Tibial artery (tissue), 4 donors: Measurements from ENCODE around the gene NSUN6.

Experiments used
- DNase-seq, 2 donors: peaks; one replicate each; pipeline ENCODE4 v3.0.0-alpha.2; 2019
- H3K27ac ChIP-seq, 2 donors: fragments of 200-600 bp; sonication (generic) in 1 of 2; 1 replicate in 1 of 2; 2 replicates in 1 of 2; pipeline ENCODE4 v1.5.1; 2018 to 2019; ENCODE audit warnings: mild to moderate bottlenecking in 1 of 2
- H3K27me3 ChIP-seq, 2 donors: fragments of 200-600 bp; sonication (generic) in 1 of 2; one replicate each; pipeline versions ENCODE4 v1.5.1 to v1.6.0; 2016 to 2019
- H3K36me3 ChIP-seq, 3 donors: fragments of 200-600 bp; sonication (generic) in 2 of 3; one replicate each; pipeline ENCODE4 v1.5.1; 2016 to 2019; ENCODE audit warnings: mild to moderate bottlenecking in 2 of 3
- H3K4me1 ChIP-seq, 4 donors: fragments of 200-600 bp; sonication (generic) in 2 of 4; 1 replicate in 3 of 4; 2 replicates in 1 of 4; pipeline ENCODE4 v1.5.1; 2016 to 2019
- H3K4me3 ChIP-seq, 2 donors: fragments of 200-600 bp; sonication (generic) in 1 of 2; 1 replicate in 1 of 2; 2 replicates in 1 of 2; pipeline ENCODE4 v1.5.1; 2018 to 2019; ENCODE audit warnings: mild to moderate bottlenecking in 2 of 2
- H3K9me3 ChIP-seq, 3 donors: fragments of 200-600 bp; sonication (generic) in 1 of 3; one replicate each; pipeline ENCODE4 v1.5.1; 2016 to 2019
- intact Hi-C: fragments of 100-400 bp; cut with DNase I; formaldehyde crosslinking; loops from one replicate; pipeline ENCODE4 v1.15.0; 2023; ENCODE audit warnings: low total_unique reads
- TF ChIP-seq, protein P1 (sequence below), 2 experiments: fragments of 200-600 bp in 1 of 2; fragments of 450-650 bp in 1 of 2; IDR thresholded peaks; one replicate each; pipeline ENCODE4 v1.5.1; 2017 to 2019; ENCODE audit warnings: antibody characterized with exemption in 2 of 2, mild to moderate bottlenecking in 1 of 2, moderate library complexity in 1 of 2

The NSUN6 gene

DNA sequence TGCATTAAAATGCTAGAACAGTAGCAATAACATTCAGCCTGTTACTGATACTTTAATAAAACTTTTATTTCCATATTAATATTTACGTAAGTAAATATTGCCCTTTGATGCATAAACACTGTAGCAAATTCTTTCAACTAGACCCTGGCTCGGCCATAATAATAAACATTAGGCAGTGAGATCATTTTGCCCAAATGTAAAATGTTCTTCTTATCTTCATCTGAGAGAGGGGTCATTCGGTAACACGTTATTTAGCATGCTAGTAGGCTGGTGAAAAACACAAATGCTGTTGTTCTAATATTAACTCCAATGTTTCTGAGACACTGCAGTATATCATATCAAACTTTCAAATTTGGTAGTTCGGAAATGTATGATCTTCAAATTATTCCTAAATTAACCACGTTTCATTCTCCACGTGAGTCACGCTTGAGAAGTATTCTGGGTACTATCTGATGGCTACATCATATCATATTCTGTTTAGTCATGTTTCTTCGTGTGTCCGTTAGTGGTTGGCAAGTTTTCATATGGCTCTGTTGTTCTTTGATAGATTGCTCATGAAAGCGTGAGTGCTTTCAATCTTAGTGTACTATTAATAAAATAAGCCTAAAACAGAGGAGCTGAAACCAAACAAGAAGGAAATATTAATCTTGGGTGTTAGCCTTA, 145.8 kb downstream of the NSUN6 start:
- Histone ChIP-seq H3K27me3 (no peaks in the 10 kb centered on the region), H3K27ac (no peak overlapping the region), H3K4me3 (no peak overlapping the region), H3K4me1 (peaks cover 0 to 15% (median 0%) of the 10 kb centered on the region in 4 donors), H3K36me3 (no peaks in the 10 kb centered on the region), H3K9me3 (no peaks in the 10 kb centered on the region)
- TF ChIP-seq, protein P1, sequence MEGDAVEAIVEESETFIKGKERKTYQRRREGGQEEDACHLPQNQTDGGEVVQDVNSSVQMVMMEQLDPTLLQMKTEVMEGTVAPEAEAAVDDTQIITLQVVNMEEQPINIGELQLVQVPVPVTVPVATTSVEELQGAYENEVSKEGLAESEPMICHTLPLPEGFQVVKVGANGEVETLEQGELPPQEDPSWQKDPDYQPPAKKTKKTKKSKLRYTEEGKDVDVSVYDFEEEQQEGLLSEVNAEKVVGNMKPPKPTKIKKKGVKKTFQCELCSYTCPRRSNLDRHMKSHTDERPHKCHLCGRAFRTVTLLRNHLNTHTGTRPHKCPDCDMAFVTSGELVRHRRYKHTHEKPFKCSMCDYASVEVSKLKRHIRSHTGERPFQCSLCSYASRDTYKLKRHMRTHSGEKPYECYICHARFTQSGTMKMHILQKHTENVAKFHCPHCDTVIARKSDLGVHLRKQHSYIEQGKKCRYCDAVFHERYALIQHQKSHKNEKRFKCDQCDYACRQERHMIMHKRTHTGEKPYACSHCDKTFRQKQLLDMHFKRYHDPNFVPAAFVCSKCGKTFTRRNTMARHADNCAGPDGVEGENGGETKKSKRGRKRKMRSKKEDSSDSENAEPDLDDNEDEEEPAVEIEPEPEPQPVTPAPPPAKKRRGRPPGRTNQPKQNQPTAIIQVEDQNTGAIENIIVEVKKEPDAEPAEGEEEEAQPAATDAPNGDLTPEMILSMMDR (IDR thresholded peaks at IDR 0.05), result no peak
- intact Hi-C loops, result no loop called here
- no peak for DNase-seq

DNA sequence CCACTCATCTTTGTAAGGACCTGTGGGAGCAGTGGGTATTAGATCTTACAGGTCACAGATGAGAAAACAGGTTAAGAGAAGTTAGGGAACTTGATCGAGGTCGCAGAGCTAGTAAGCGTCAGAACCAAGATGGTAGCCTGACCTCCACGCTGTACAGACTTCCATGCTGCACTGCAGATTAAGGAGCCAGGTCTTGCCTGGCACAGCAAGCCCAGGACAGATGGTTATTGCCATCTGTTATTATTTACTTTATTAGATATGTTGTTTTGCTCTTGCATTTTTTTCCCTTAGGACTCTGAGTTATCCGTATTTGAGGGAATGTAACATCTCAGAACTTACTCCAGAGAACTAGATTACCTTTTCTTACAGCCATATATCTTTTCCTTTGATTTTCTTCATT, 147.2 kb downstream of the NSUN6 start:
- DNase-seq, result no peak
- intact Hi-C loops, result no loop called here

DNA sequence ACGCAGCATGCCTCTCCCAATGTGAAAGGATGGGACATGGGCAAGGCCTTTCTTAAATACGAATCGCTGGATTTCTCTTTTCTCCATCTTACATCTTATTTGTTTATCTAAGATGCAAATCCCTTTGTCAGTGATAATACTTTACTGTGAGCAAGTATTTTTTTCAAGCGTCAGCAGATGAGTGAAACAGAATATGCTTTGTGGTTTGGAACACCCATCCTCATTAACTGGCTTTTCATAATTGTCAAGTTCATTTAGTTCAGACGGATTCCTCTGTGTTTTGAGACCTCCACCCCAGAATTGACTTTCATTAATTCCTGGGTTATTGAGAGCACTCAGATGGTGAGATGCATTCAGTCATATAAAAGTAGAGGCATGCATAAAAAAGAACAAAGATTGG, 149.8 kb downstream of the NSUN6 start:
- TF ChIP-seq, protein P1 (IDR thresholded peaks at IDR 0.05), result no peak
- Histone ChIP-seq H3K9me3 (no peaks in the 10 kb centered on the region), H3K4me1 (peaks cover 0 to 15% (median 0%) of the 10 kb centered on the region in 4 donors), H3K27ac (no peak overlapping the region), H3K36me3 (no peaks in the 10 kb centered on the region), H3K27me3 (no peaks in the 10 kb centered on the region), H3K4me3 (no peak overlapping the region)
- DNase-seq, result no peak
- intact Hi-C loops, result no loop called here

More for the DNA sequence above, 147.2 kb downstream of the NSUN6 start:
- H3K36me3 ChIP-seq, result no peaks in the 10 kb centered on the region
- TF ChIP-seq, protein P1 (IDR thresholded peaks at IDR 0.05), result no peak
- no peak overlapping the region for H3K4me3 ChIP-seq
- peaks cover 0 to 15% (median 0%) of the 10 kb centered on the region in 4 donors for H3K4me1 ChIP-seq
- no peaks in the 10 kb centered on the region for H3K9me3 ChIP-seq
- H3K27me3 ChIP-seq, result no peaks in the 10 kb centered on the region
- H3K27ac ChIP-seq, result no peak overlapping the region

- no peak for DNase-seq
- TF ChIP-seq, protein P1 (IDR thresholded peaks at IDR 0.05), result no peak
- Histone ChIP-seq H3K36me3 (no peaks in the 10 kb centered on the region), H3K27ac (no peak overlapping the region), H3K4me3 (no peak overlapping the region), H3K9me3 (no peaks in the 10 kb centered on the region), H3K4me1 (peaks cover 0 to 15% (median 0%) of the 10 kb centered on the region in 4 donors), H3K27me3 (no peaks in the 10 kb centered on the region)
- intact Hi-C loops, result no loop called here
These were observed 150.2 kb downstream of the NSUN6 start for GRCh38 chr10:18501198-18501597.

DNA sequence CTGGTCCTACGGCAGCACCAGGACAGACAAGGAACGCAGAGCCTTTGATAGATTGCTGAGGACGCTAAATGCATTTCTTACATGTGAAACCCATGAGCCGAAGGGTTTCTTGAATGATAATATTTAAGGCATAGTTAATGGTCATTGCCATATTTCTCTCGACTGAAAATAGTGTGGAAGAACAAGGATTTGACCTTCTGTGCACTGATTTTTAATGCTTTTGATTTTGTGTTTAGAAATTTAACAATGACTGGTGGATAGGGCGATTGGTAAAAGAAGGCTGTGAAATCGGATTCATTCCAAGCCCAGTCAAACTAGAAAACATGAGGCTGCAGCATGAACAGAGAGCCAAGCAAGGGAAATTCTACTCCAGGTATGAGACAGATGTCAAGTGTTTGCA, 150.8 kb downstream of the NSUN6 start:
- no peak for DNase-seq
- H3K4me3 ChIP-seq, result no peak overlapping the region

More for the DNA sequence above, 150.8 kb downstream of the NSUN6 start:
- peaks cover 0 to 8% (median 0%) of the 10 kb centered on the region in 4 donors for H3K4me1 ChIP-seq
- intact Hi-C loops, result no loop called here
- H3K9me3 ChIP-seq, result no peaks in the 10 kb centered on the region
- no peak overlapping the region for H3K27ac ChIP-seq
- no peaks in the 10 kb centered on the region for H3K27me3 ChIP-seq
- no peaks in the 10 kb centered on the region for H3K36me3 ChIP-seq
- TF ChIP-seq, protein P1 (IDR thresholded peaks at IDR 0.05), result no peak
